Measurements from ENCODE around the gene C3orf20. TPM values are rescaled to one million over a fixed set of nuclear protein-coding genes. Genes with fewer than 3 reads are reported as not detected.

C3orf20 gene
- total and polyA plus RNA-seq, 7 donors: 0.03 to 0.16 TPM; not detected in 5

DNA sequence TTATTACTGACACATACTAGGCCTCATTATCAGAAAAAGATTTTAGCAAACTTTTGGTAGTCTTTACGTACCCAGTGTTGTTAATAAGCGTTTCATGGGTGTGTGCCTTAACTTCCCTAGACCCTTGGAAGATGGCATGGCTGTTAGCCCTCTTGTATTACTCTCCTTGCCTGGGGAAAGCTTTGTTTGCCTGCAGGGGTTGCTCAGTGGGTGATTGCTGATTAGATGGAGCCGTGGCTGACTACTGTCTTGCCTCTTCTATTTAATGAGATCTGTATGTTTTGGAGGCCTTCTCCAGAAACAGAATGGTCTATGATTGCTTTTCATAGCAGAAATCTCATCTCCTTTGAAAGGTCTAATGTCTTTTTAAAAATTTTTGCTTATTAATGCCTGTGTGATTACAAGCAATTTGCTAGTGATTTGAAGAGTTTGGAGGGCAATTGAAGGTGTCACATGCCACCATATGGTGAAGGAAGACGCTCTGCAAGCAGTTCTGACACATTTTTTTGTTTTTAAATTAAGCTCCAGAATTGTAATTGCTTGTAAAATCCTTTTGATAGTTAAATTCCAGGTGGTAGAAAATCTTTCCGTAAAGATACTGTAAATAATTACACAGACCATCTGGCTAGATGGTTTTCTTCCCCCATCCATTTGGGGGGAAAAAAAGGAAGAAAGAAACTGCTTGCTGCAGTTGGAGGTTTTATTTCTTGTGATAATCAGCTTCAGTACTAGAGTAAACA, 11.4 kb upstream of the C3orf20 start:
- H3K27me3 ChIP-seq: no peaks in the 10 kb centered on the region
- H3K9me3 ChIP-seq: no peaks in the 10 kb centered on the region
- no peak for TF ChIP-seq POLR2AphosphoS5 (IDR thresholded peaks at IDR 0.05)
- TF ChIP-seq POLR2A (IDR thresholded peaks at IDR 0.05): no peak
- TF ChIP-seq, protein P1, sequence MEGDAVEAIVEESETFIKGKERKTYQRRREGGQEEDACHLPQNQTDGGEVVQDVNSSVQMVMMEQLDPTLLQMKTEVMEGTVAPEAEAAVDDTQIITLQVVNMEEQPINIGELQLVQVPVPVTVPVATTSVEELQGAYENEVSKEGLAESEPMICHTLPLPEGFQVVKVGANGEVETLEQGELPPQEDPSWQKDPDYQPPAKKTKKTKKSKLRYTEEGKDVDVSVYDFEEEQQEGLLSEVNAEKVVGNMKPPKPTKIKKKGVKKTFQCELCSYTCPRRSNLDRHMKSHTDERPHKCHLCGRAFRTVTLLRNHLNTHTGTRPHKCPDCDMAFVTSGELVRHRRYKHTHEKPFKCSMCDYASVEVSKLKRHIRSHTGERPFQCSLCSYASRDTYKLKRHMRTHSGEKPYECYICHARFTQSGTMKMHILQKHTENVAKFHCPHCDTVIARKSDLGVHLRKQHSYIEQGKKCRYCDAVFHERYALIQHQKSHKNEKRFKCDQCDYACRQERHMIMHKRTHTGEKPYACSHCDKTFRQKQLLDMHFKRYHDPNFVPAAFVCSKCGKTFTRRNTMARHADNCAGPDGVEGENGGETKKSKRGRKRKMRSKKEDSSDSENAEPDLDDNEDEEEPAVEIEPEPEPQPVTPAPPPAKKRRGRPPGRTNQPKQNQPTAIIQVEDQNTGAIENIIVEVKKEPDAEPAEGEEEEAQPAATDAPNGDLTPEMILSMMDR (IDR thresholded peaks at IDR 0.05): no peak
- TF ChIP-seq EP300 (IDR thresholded peaks at IDR 0.05): no peak
- no peak overlapping the region for H3K4me3 ChIP-seq
- intact Hi-C loops (cut with DNase I): no loop called here
- WGBS, 2 donors: 73 to 84% methylated on average over 5 of the region's 5 CpGs
- DNase-seq: no peak
- H3K4me1 ChIP-seq: no peaks in the 10 kb centered on the region
- peaks cover 57 to 100% (median 82%) of the 10 kb centered on the region in 4 donors for H3K36me3 ChIP-seq
- no peak overlapping the region for H3K27ac ChIP-seq

DNA sequence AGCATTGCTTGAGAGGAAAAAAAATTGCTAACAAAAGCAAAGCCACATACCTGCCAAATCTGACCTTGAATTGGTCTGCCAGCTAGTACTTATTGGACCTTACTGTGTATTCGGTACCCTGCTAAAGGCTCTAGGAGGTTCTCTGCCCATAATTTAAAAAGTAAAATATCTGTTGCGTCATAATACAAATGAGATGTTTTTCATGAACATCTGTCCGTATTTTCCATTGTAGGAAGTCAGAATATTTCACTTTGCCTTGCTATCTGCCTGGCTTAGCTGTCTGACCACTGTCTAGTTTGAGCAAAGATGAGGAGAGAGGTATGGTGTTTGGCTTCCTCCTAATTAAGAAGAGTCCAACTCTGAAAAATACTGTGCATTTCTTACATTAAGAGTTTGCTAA, 10.8 kb upstream of the C3orf20 start:
- WGBS, 2 donors: 87 to 91% methylated on average over 3 of the region's 3 CpGs
- no peaks in the 10 kb centered on the region for H3K27me3 ChIP-seq
- no peak for TF ChIP-seq POLR2A (IDR thresholded peaks at IDR 0.05)
- no peak for TF ChIP-seq POLR2AphosphoS5 (IDR thresholded peaks at IDR 0.05)
- TF ChIP-seq EP300 (IDR thresholded peaks at IDR 0.05): no peak
- TF ChIP-seq, protein P1 (IDR thresholded peaks at IDR 0.05): no peak
- no peaks in the 10 kb centered on the region for H3K9me3 ChIP-seq
- intact Hi-C loops (cut with DNase I): no loop called here
- H3K27ac ChIP-seq: no peak overlapping the region
- peaks cover 62 to 100% (median 81%) of the 10 kb centered on the region in 4 donors for H3K36me3 ChIP-seq
- DNase-seq: no peak
- H3K4me3 ChIP-seq: no peak overlapping the region
- H3K4me1 ChIP-seq: no peaks in the 10 kb centered on the region

DNA sequence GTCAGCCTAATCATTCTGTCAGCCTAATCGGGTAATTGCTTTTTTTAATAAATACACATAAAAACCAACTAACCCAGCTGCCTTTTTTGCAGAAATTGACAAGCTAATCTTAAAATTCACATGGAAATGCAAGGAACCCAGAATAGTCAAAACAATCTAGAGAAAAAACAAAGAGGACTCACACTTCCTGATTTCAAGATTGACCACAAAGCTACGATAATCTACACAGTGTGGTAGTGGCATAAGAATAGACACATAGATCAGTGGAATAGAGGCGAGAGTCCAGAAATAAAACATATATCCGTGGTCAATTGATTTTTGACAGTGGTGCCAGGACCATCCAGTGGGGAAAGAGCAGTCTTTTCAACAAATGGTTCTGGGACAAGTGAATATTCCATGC, 2.4 kb upstream of the C3orf20 start:
- no peak for DNase-seq
- Histone ChIP-seq H3K4me1 (no peaks in the 10 kb centered on the region), H3K4me3 (no peak overlapping the region), H3K36me3 (peaks cover 29 to 54% (median 45%) of the 10 kb centered on the region in 4 donors), H3K27me3 (no peaks in the 10 kb centered on the region), H3K27ac (no peak overlapping the region), H3K9me3 (no peaks in the 10 kb centered on the region)
- WGBS, 2 donors: 79 to 85% methylated on average over 4 of the region's 4 CpGs
- no peak for TF ChIP-seq POLR2AphosphoS5 (IDR thresholded peaks at IDR 0.05)
- TF ChIP-seq, protein P1 (IDR thresholded peaks at IDR 0.05): no peak
- no peak for TF ChIP-seq EP300 (IDR thresholded peaks at IDR 0.05)
- no peak for TF ChIP-seq POLR2A (IDR thresholded peaks at IDR 0.05)
- intact Hi-C loops (cut with DNase I): no loop called here

DNA sequence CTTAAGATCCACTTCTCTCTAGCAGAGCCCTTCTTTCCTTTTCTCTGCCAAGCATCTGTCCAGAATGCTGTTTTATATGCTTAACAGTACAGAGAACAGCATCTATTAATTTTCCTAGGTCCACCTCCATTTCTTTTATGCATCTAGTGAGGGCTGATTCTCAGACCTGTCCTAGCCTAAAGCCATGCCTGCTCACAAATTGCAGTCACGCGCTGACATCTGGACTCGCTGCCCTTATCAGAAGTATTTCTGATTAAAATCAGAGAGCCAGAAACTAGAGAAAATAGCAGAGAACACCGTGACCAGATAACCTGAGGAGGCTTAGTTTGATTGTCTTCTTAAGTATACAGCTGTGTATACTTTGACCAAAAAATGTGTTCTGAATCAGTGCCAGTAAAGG, 1.9 kb downstream of the C3orf20 start:
- Histone ChIP-seq H3K36me3 (peaks cover 3 to 11% (median 8%) of the 10 kb centered on the region in 4 donors), H3K9me3 (peaks cover 0 to 3% (median 0%) of the 10 kb centered on the region in 4 donors), H3K4me1 (no peaks in the 10 kb centered on the region), H3K4me3 (no peak overlapping the region), H3K27ac (no peak overlapping the region), H3K27me3 (no peaks in the 10 kb centered on the region)
- TF ChIP-seq EP300 (IDR thresholded peaks at IDR 0.05) (no peak), POLR2A (IDR thresholded peaks at IDR 0.05) (no peak), POLR2AphosphoS5 (IDR thresholded peaks at IDR 0.05) (no peak)
- TF ChIP-seq, protein P1 (IDR thresholded peaks at IDR 0.05): no peak
- intact Hi-C loops (cut with DNase I): no loop called here
- no peak for DNase-seq
- WGBS, 2 donors: 89 to 92% methylated on average over 4 of the region's 4 CpGs

All from sigmoid colon (tissue), 7 donors.